MM.1S (cell line): ENCODE measurements around the gene PLXNA4.

Experiments used
- CTCF ChIP-seq: fragments of 300-600 bp; sonication (generic); IDR thresholded peaks from 2 replicates; pipeline ENCODE4 v1.5.1; 2016; ENCODE audit warnings: antibody characterized with exemption, low read length, mixed read lengths
- EZH2 ChIP-seq: fragments of 300-600 bp; sonication (generic); optimal IDR thresholded peaks from 2 replicates; pipeline ENCODE3; 2017; ENCODE audit warnings: low read depth, mild to moderate bottlenecking, antibody characterized with exemption, low read length, mixed read lengths

DNA sequence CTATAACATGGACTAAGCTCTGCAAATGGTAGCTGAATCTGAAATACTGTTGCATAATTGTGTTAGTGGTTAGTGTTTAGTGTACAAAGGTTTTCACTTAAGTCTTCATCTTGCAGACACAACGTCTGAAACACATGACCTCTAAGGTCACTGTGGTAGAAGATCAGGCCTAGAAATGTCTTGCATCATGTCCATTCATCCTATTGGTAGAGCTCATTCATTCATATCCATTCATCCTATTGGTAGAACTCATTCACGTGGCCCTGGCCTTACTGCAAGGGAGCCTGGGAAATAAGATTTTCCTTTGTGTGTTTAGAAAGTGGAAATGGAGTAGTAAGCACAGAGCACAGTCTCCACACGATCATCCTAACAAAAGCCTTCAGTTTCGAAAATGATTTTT, 485.8 kb downstream of the PLXNA4 start:
- TF ChIP-seq CTCF (no peak), EZH2 (no peak)
